Measurements from ENCODE around the gene TIRAP. TPM values are rescaled to one million over a fixed set of nuclear protein-coding genes. Genes with fewer than 3 reads are reported as not detected.
A peak's percentile ranks its signal among the peaks of the same experiment; 100 is the strongest.
"Not testable (repeated sequence)": the region's sequence is repeated elsewhere in the genome, so short reads cannot be mapped to it uniquely, and the experiment has no call there.

Gene TIRAP
- total RNA-seq, 1 experiment from 2014 or later, result 8.1 TPM

DNA sequence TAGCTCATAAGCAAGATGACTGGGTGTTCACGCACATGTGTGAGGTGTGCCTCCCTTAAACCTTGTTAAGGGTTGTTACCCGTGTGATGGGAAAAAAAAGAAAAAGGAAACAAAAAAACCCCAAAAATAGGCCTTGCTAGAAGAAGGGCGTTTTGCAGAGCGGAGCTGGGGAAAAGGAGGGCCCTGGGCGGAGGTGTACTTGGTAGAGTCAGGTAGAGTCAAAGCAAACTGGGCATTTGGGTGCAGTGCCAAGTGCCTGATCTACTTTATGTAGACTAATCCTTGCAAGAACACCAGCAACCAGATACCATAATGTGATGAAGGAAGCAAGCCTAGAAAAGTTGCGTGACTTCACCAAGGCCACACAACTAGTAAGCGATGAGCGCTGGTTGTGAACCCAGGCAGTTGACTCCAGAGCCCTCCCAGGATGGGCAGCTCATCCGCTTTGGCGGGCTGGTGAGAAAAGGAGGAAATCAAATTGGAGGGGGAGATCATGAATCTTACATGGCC lies 1.2 kb upstream of the TIRAP start:
- DNase-seq (ENCODE audit: low spot score), result no peak
- in situ Hi-C loops (cut with HindIII; ENCODE audit: low sequenced_read_pairs), result no loop called here

DNA sequence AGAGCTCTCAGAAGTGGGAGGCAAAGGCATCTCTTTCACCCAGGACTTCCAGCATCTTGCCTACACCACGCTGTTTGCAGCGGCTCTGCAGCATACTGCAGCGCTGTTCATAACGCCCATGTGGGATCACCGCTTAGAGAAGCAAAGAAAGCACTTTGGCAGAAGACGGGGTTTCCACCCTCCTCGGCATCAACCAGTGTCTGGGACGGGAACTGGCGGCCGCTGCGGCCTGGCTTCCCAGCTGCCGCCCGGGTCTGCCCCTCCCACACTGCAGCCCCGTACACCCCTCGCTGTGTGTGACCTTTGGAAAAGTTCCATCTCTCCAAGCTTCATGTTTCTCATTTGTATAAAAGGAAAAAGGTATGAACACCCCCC lies 545 bp upstream of the TIRAP start:
- in situ Hi-C loops (cut with HindIII; ENCODE audit: low sequenced_read_pairs), result no loop called here
- peak; percentile 61 for DNase-seq (ENCODE audit: low spot score)

DNA sequence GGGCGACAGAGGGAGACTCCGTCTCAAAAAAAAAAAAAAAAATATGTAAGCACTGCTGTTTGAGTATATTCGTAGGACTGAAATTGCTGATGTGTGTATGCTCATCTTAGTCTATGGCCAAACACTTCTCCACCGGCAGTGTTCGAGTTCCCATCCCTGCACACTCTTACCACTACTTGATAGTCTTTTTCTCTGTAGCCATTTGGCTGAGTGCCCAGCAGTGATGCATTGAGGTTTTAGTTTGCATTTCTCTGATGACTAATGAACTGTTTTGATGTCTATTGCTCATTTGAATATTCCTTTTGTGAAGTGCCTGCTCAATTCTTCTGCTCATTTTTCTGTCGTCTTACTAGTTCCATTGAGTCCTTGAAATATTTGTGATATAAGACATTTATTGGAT lies 1.9 kb downstream of the TIRAP start:
- in situ Hi-C loops (cut with HindIII; ENCODE audit: low sequenced_read_pairs), result no loop called here
- DNase-seq (ENCODE audit: low spot score), result peak; percentile 30

DNA sequence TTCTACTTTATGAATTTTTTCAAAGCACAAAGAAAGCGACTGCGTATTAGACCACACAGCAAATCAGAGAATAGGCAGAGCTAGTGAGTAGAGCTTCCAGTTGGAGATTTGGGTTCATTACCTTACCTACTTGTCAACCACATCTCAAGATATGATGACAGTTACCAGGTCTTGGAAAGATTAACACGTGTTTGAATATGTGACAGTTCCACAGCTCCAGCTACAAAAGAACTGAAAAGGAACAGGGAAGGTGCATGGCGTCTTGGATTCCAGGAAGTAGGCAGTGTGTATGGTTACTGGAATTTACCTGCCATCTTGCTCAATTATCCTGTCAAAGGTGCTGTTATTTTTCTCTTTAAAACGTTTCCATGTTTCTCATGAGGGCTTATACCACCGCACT lies 5.3 kb downstream of the TIRAP start:
- DNase-seq (ENCODE audit: low spot score), result no peak
- in situ Hi-C loops (cut with HindIII; ENCODE audit: low sequenced_read_pairs), result no loop called here

GRCh38 chr11:126290887-126291286 lies 8.0 kb downstream of the TIRAP start:
- in situ Hi-C loops (cut with HindIII; ENCODE audit: low sequenced_read_pairs), result no loop called here
- no peak for DNase-seq (ENCODE audit: low spot score)

GRCh38 chr11:126293726-126294125 lies 10.8 kb downstream of the TIRAP start:
- no peak for DNase-seq (ENCODE audit: low spot score)
- in situ Hi-C loops (cut with HindIII; ENCODE audit: low sequenced_read_pairs), result no loop called here

DNA sequence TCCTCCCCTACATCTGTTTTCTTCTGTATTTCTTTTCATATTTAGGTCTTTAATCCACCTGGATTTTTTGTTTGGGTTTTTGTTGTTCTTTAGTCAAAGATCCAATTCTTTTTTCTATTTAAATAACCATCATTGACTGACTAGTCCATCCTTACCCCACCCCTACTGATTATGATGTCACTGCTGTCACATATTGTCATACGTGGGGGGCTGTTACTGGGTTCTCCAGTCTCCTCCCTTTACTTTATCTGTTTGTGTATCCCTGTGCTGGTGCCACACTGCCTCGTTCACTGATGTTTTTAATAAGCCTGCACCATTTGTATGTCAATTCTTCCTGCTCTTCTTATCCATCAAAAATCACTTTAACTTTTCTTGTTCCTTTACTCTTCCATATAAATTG lies 14.1 kb downstream of the TIRAP start:
- no peak for DNase-seq (ENCODE audit: low spot score)
- in situ Hi-C loops (cut with HindIII; ENCODE audit: low sequenced_read_pairs), result no loop called here

GRCh38 chr11:126303623-126304456 lies 20.9 kb downstream of the TIRAP start, which contains the start of gene DCPS:
DCPS (plus strand) TSS chr11:126304060; CDS start chr11:126304081, 21 bp downstream.
- in situ Hi-C loops (cut with HindIII; ENCODE audit: low sequenced_read_pairs), result no loop called here
- DNase-seq (ENCODE audit: low spot score), result peak; percentile 93

- in situ Hi-C loops (cut with HindIII; ENCODE audit: low sequenced_read_pairs), result no loop called here
- DNase-seq (ENCODE audit: low spot score), result no peak
These were observed 21.7 kb downstream of the TIRAP start for GRCh38 chr11:126304457-126305075.

DNA sequence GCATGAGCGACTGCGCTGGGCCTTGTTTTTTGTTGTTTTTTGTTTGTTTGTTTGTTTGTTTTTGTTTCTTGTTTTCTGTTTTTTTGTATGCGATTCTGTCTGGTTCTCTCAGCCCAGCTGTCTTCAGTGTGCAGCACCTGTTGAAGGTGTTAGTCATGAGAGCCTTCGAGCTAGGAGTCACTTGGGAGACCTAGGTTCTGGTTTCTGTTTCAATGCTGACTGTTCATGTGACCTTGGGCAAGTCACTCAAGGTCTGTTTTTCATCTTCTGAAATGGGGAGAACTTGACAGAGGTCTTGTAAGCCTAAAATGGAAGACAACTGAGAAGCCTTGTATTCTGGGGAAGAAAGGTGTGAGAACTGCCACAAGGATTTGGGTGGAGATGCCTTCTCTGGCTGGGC lies 22.8 kb downstream of the TIRAP start:
- in situ Hi-C loops (cut with HindIII; ENCODE audit: low sequenced_read_pairs), result no loop called here
- DNase-seq (ENCODE audit: low spot score), result no peak

GRCh38 chr11:126307706-126308105 lies 24.8 kb downstream of the TIRAP start:
- peak; percentile 49 for DNase-seq (ENCODE audit: low spot score)
- in situ Hi-C loops (cut with HindIII; ENCODE audit: low sequenced_read_pairs), result no loop called here

GRCh38 chr11:126308271-126308671 lies 25.4 kb downstream of the TIRAP start:
- in situ Hi-C loops (cut with HindIII; ENCODE audit: low sequenced_read_pairs), result no loop called here
- no peak for DNase-seq (ENCODE audit: low spot score)

- DNase-seq (ENCODE audit: low spot score); in situ Hi-C loops (cut with HindIII; ENCODE audit: low sequenced_read_pairs): not testable (repeated sequence)
These were observed 25.9 kb downstream of the TIRAP start for GRCh38 chr11:126308771-126309170.

DNA sequence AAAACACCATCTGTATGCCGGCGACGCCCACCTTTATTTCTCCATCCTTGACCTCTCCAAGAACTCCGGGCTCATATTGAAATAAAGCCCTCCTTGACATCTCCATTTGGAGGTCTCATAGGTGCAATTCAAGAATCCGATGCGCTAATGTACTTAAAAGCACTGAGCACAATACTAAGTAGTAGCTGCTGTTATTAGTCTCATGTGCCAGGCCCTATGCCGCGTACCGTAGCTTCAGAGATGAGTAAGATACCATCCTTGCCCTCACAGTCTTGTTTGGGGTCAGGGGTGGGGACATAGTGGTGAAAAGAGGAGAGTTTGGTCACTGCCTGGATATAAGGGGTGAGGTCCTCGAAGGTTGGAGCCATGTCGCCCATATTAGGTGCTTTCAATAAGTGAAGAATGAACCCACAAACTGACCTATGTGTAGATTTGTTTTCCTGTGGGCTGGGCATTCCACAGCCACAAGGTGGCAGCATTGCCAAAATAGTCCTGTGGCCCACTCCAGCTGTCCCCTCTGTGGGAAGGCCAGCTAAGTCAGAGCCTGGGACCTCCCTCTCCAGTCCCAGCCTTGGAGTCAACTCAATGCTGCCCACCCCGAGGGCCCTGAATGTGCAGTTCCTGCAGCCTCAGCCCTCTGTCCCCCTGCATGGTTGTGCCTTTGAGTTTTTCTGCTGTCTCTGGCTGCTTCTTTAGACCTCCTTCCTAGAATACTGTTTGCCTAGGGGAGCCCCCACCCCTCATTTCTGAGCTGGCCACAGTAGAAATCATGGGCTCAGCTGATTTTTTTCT lies 27.5 kb downstream of the TIRAP start:
- DNase-seq (ENCODE audit: low spot score), result peak; percentile 80
- in situ Hi-C loops (cut with HindIII; ENCODE audit: low sequenced_read_pairs), result no loop called here

DNA sequence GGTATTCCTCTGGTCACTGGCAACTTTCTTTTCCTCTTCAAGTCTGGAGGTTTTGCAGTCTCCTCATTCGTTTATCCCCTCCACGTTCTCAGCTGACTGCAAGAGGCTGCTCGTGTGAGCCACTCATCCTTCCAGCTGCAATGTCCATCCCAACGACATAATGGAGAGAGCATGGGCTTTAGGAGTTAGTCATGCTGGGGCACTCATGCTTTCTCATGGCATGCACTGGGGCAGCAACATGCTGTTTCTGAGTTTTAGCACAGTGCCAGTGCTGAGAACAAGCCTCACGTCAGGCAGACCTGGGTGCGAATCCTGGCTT lies 28.1 kb downstream of the TIRAP start:
- in situ Hi-C loops (cut with HindIII; ENCODE audit: low sequenced_read_pairs), result no loop called here
- no peak for DNase-seq (ENCODE audit: low spot score)

- in situ Hi-C loops (cut with HindIII; ENCODE audit: low sequenced_read_pairs), result no loop called here
- DNase-seq (ENCODE audit: low spot score), result no peak
These were observed 28.8 kb downstream of the TIRAP start for GRCh38 chr11:126311401-126312291.

GRCh38 chr11:126312961-126313360 lies 30.1 kb downstream of the TIRAP start:
- in situ Hi-C loops (cut with HindIII; ENCODE audit: low sequenced_read_pairs), result no loop called here

DNA sequence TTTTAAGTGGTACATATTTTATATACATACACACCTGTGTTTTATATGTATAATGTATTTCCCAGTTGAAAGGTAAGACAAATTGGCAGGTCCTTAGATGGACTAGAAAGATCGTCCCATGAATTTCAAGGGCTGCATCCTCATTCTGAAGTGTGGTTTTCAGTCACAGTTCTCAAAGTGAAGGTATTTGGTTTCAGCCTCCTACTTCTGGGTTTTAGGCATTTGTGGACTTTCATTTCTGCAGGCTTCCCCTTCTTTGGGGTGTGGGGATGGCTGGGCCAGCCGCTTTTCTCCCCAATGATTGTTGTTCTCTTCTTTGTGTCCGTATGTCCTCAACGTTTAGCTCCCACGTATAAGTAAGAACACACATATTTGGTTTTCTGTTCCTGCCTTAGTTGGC lies 30.9 kb downstream of the TIRAP start:
- in situ Hi-C loops (cut with HindIII; ENCODE audit: low sequenced_read_pairs), result no loop called here

More at GRCh38 chr11:126312961-126313360, 30.1 kb downstream of the TIRAP start:
- no peak for DNase-seq (ENCODE audit: low spot score)

GRCh38 chr11:126317432-126317755 lies 34.5 kb downstream of the TIRAP start:
- in situ Hi-C loops (cut with HindIII; ENCODE audit: low sequenced_read_pairs), result no loop called here

More for the DNA sequence above, 30.9 kb downstream of the TIRAP start:
- no peak for DNase-seq (ENCODE audit: low spot score)

More at GRCh38 chr11:126317432-126317755, 34.5 kb downstream of the TIRAP start:
- no peak for DNase-seq (ENCODE audit: low spot score)
